ENCODE results near the gene LUM.

Gene LUM, protein sequence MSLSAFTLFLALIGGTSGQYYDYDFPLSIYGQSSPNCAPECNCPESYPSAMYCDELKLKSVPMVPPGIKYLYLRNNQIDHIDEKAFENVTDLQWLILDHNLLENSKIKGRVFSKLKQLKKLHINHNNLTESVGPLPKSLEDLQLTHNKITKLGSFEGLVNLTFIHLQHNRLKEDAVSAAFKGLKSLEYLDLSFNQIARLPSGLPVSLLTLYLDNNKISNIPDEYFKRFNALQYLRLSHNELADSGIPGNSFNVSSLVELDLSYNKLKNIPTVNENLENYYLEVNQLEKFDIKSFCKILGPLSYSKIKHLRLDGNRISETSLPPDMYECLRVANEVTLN

GRCh38 chr12:91111366-91112325 is at the start of gene LUM:
Gene LUM, minus strand, starts transcription at chr12:91111494. Its CDS starts 2,515 bp downstream, at chr12:91108979.
- DNase-seq = peak in 1 of 2 experiments; percentile 12

DNA sequence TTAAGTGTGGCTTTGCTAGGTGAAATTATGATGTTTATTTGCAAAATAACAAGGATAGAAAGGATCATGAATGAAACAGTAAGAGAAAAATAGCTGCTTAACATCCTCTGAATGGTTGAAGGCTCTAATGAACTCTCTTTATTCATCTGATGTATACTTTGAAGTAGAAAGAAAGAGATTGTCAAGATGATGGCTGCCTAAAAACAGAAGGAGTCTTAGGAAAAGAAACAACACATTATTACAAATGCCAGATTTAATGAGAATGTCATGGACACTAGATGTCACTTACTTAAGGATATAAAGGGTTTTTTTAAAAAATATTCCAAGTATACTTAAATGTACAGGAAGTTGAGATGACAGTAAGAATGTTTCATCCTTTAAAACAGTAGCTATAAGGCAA is 49.7 kb upstream of the LUM start:
- no peak for DNase-seq

DNA sequence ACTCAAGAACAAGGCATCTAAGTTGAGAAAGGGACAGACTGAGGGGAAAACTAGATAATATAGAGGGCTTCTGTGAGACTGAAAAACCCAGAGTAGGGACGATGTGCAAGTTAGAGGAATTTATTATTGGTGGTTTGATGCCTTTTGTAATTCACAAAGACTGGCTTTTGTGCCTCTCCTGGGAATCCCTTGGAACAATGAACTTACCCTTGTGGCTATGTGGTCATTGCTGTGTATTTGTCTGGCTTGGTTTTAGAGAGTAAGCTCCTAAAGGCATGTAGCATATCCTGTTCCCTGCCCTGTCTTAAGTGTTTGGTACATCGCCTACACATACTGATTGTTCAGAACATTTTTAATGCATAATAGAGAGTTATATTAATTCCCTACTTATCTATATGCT is 44.7 kb upstream of the LUM start:
- no peak for DNase-seq

GRCh38 chr12:91154131-91154530 is 42.8 kb upstream of the LUM start:
- no peak for DNase-seq

- no peak for DNase-seq
Measured at GRCh38 chr12:91144053-91144452, 32.8 kb upstream of the LUM start.

DNA sequence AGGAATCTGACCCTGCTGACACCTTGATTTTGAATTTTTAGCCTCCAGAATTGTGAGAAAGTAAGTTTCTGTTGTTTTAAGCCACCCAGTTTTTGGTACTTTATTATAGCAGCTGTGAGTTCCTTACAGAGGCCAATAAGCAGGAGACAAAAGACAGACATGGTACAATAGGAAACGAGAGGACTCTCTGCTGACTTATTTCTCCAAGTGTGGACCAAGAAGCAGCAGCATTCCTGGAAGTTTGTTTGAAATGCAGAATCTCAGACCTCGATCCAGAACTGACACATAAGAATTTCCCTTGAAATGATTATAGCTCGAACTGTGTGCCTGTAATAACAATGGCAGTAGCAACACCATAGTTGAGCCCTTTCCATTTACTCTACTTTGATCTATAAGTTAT is 31.9 kb upstream of the LUM start:
- DNase-seq = no peak

GRCh38 chr12:91142221-91142631 is 30.9 kb upstream of the LUM start:
- no peak for DNase-seq

- DNase-seq = no peak
Measured at GRCh38 chr12:91140026-91140931, 29.0 kb upstream of the LUM start.

DNA sequence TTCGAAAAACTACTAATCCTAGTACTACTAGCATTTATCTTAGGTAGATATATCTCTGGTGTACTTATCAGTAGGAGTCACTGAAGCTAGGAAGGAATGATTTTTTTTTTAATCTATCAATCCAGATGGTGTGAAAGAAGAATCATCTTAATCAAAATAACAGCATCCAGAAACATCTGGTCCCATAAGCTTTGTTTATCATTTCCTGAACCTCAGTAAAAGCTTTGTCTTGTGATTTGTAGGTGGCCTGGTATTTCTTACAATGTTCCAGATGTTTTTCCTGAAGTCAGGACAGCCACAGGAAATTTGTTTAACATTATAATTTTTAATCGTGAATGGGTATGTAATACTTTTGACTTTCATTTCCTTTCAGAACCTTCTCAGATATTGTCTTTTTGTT is 28.0 kb upstream of the LUM start:
- no peak for DNase-seq

DNA sequence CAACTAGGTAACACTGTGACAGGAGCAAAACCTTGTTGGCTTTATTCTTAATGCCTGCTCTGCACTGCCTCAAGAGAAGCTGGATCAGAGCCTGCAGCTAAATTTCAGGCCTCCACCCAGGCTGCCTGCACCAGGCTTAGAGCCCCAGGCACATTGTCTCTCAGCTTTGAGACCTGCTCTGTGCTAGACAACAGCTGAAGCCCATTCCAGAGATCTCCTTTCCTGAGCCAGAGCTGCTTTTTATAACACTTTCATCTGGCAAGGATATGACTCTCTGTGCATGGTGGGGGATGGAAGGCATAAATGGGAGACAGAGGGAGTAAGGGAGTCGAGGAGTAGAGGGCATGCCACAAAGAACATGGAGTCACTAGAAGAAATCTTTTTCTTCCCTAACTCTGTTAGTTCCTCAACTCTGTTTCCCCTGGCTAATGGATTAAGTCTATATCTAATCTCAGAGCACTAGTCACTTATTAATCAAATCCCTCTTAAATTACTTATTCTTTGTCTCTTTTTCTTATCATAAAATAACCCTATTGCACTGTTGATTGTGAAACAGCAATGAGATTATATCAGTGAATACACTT is 27.1 kb upstream of the LUM start:
- peak in 1 of 2 experiments; percentile 14 for DNase-seq

DNA sequence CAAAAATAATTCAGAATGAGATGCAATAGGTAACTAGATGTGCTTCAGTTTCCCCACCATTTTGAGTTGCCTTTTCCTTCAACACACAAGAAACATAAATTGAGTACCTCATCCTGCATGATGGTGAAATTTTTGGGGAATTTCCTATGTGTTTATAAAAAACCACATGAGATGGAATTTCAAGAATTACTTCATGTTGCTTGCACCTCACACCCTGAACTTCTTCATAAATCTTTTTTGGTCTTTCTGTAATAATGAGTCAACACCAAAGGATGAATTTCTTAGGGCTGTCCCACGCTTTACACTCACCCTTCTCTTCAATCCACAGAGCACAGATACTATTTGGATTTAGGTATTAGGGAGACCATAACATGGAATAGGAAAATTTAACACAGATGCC is 22.6 kb upstream of the LUM start:
- no peak for DNase-seq

DNA sequence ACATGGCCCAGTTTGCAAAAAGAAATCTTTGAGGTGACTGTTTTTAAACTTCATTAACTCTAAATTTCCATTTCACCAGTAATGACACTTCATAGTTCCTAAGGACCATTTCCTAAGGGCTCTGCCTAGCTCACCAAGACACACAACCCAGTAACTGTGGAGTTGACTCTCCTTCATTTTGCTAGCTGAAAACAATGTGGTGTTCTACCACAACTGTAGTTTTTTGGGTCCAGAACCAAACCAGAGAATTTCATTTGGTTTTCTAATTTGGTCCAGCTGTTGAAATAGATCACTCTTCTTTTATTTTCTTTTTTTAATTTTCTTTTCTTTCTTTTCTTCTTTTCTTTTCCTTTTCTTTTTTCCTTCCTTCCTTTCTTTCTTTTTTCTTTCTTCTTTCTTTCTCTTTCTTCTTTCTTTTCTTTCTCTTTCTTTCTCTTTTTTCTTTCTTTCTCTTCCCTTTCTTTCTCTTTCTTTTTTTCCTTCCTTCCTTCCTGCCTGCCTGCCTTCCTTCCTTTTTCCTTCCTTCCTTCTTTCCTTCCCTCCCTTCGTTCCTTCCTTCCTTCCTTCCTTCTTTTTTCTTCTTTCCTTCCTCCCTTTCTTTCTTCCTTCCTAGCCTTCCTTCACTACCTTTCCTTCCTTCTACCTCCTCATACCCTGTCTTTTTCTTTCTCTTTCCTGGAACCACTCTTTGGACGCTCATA is 18.5 kb upstream of the LUM start:
- DNase-seq = no peak

DNA sequence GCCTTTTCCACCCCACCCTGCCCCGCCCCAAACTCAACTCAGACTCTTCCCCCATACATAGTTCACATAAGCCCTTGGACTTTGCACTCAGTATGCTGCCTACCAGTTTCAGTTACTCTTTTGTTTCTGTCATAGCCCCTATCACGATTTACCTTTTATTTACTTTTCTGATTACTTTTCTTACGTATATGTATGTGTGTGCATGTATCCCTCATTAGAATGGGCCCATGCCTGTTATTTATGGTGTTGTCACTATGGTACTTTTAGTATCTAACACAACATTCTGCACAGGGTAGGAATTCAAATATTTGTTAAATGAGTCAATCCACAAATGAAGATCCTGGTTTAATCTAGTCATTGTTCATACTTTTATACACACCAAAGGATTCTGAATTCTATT is 16.5 kb upstream of the LUM start:
- DNase-seq = no peak

GRCh38 chr12:91127306-91127705 is 16.0 kb upstream of the LUM start:
- no peak for DNase-seq

GRCh38 chr12:91126516-91126915 is 15.2 kb upstream of the LUM start:
- DNase-seq = no peak

DNA sequence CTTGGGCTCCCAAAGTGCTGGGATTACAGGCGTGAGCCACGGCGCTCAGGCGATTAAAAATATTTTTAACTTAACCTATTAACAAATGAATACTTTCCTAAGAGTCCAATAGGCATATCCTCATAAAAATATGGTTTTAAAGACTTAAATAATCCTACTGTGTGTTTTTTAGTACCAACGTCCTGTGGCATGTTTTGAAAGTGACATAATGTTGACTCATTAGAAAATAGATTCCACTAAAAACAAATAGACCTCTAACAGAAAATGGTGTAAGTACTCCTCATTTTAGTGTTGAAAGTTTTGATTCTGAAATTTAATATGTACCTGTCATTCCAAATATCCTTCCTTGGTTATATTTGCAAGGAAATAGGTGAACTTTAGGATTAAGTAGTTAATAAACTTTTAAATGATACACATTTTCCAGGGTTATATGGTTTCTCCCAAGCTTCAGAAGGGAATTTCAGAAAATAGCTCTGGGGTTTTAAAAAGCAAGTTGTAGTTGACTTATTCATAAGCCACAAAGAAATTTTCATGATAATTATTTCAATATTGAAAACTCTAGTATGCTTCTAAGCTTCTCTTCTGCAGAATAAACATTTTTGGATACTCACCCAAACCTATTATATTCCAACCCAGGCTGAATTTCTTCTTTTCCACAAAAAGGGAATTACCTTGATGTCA is 12.1 kb upstream of the LUM start:
- DNase-seq = no peak

DNA sequence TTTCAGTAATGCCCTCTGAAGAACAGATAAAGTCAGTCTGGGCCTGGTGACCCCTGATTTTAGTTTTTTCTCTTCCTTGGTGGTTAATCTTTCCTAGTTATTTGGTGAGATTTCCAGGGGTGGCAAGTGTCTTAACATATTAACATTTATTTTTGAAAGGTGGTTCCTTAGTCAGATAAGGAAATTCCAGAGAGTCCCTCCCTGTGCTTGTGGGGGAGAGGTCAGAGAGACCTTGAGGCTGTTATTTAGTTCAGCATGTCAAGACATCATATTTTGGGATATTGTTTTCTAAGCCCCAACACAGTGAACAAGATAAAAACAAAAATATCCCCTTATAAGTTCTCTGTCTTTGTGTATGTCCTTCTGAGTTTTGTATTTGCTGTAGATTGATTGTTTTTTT is 9.5 kb upstream of the LUM start:
- DNase-seq = no peak

DNA sequence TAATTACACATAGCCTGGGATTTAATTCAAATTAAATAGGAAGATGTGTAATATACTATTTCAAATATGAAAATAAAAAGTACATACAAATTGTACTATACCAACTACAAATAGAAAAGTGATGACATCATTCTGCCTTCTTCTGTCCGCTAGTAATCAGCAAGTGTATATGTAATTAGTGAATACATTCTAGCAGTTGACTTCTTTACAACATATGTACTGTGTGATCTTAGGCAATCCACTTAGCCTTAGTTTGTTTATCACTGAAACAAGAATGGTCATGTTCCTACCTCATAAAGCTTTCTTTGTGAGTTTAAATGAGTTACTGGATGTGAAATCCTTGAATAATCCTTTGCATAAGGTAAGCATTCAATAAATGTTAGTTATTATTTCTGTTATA is 7.8 kb upstream of the LUM start:
- DNase-seq = no peak

DNA sequence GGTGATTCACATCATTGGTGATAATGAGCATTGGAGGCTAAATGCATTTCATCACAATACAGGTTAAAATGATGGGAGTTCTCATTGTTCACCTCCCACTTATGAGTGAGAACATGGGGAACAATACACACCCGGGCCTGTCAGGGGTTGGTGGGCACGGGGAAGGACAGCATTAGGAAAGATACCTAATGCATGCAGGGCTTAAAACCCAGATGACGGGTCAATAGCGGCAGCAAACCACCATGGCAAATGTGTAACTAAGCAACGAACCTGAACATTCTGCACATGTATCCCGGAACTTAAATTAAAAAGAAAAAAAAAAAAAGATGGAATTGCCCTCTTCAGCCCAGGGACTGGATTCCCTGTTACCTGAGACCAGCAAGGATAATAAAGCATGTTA is 2.3 kb upstream of the LUM start:
- no peak for DNase-seq

GRCh38 chr12:91110311-91110924 is 876 bp downstream of the LUM start:
- DNase-seq = no peak

All from NCI-H446 (cell line).